NCI-H748 (cell line): ENCODE measurements around the gene MSH5.
A peak's percentile ranks its signal among the peaks of the same experiment; 100 is the strongest.

Experiments
- DNase-seq: peaks from one replicate; lab custom pipeline; 2025; ENCODE audit not compliant: unreplicated experiment; lab: John Stamatoyannopoulos, UW

MSH5 gene

GRCh38 chr6:31752739-31753319 is 13.0 kb downstream of the MSH5 start:
- DNase-seq, result no peak

- DNase-seq, result no peak
Observed at GRCh38 chr6:31758281-31758680, 18.5 kb downstream of the MSH5 start.

GRCh38 chr6:31760790-31761189 is 21.0 kb downstream of the MSH5 start:
- DNase-seq, result no peak

GRCh38 chr6:31761343-31761742 is 21.5 kb downstream of the MSH5 start:
- no peak for DNase-seq

GRCh38 chr6:31762356-31762755 is 22.6 kb downstream of the MSH5 start, which contains the start of gene SAPCD1:
Gene SAPCD1 (plus strand): TSS chr6:31762656. CDS start chr6:31763055, 399 bp downstream.
- no peak for DNase-seq

- DNase-seq, result no peak
Observed at GRCh38 chr6:31762878-31763618, 23.2 kb downstream of the MSH5 start.

GRCh38 chr6:31763619-31763940 is 23.8 kb downstream of the MSH5 start:
- peak; percentile 45 for DNase-seq

GRCh38 chr6:31764198-31764597 is 24.4 kb downstream of the MSH5 start:
- DNase-seq, result no peak

- no peak for DNase-seq
Observed at GRCh38 chr6:31765559-31765909, 25.7 kb downstream of the MSH5 start.

- DNase-seq, result peak; percentile 24
Observed at GRCh38 chr6:31765910-31766794, 26.3 kb downstream of the MSH5 start.

GRCh38 chr6:31767096-31767645 is 27.4 kb downstream of the MSH5 start:
- no peak for DNase-seq

GRCh38 chr6:31768363-31769257 is 28.8 kb downstream of the MSH5 start:
- DNase-seq, result no peak

GRCh38 chr6:31769684-31770371 is 30.0 kb downstream of the MSH5 start:
- peak; percentile 80 for DNase-seq

- DNase-seq, result no peak
Observed at GRCh38 chr6:31770860-31771259, 31.1 kb downstream of the MSH5 start.

- no peak for DNase-seq
Observed at GRCh38 chr6:31771992-31772358, 32.2 kb downstream of the MSH5 start.

GRCh38 chr6:31775184-31775583 is 35.4 kb downstream of the MSH5 start:
- DNase-seq, result no peak

- no peak for DNase-seq
Observed at GRCh38 chr6:31775633-31776484, 36.1 kb downstream of the MSH5 start.

- DNase-seq, result peak; percentile 88
Observed at GRCh38 chr6:31776485-31776988, 36.7 kb downstream of the MSH5 start.
